Measurements from ENCODE around the gene KDM4D.

DNA sequence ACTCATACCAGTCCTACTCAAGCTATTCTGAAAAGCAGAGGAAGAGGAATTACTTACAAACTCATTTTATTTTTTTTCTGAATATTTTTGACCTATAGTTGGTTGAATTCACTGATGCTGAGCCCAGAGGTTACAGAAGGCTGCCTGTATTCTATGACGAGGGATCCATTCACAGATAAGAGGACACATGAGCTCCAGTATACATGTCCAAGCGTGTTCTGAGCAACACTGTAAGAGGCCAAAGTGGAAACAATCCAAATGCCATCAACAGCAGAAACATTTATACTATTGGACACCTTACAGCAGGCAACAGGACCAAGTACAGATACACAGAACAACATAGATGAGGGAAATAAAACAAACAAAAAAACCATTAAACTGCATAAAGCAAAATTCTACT, 61.8 kb downstream of the KDM4D start:
- TF ChIP-seq, protein P1, sequence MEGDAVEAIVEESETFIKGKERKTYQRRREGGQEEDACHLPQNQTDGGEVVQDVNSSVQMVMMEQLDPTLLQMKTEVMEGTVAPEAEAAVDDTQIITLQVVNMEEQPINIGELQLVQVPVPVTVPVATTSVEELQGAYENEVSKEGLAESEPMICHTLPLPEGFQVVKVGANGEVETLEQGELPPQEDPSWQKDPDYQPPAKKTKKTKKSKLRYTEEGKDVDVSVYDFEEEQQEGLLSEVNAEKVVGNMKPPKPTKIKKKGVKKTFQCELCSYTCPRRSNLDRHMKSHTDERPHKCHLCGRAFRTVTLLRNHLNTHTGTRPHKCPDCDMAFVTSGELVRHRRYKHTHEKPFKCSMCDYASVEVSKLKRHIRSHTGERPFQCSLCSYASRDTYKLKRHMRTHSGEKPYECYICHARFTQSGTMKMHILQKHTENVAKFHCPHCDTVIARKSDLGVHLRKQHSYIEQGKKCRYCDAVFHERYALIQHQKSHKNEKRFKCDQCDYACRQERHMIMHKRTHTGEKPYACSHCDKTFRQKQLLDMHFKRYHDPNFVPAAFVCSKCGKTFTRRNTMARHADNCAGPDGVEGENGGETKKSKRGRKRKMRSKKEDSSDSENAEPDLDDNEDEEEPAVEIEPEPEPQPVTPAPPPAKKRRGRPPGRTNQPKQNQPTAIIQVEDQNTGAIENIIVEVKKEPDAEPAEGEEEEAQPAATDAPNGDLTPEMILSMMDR (IDR thresholded peaks at IDR 0.05): no peak
- no peak for TF ChIP-seq POLR2A (IDR thresholded peaks at IDR 0.05)
